ENCODE data around the gene IER5. TPM values are rescaled to one million over a fixed set of nuclear protein-coding genes. Genes with fewer than 3 reads are reported as not detected.

The IER5 gene
- total and polyA plus RNA-seq, 2 of the 13 experiments (the other 11 are each of a cell fraction or from before 2014, with no cell fraction given), result 2.5 to 3.5 TPM

DNA sequence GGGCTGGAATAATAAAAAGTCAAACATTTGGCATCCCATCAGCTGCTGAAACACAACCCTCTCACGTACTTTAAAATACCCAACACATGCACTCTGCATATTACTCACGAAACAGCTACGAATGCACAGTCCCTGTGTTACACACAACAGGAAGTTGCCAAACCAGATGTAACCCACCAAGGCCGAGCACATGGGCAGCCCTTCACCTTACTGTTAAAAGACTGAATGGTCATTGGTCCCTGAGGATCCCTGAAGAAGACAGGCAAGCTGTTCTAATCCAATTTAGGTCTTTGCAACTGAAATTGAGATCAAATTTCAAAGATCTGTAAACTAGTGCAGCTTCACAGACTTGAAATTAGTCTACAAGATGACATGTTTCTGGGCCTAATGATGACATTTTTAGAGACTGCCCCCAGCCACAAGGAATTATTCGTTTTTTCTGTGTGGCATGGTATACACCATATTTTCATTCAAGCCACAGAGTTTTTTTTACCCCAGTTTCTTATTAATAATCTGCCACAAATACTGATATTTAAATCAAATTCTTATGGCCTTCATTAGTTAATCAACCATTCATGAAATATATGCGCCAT lies 25.6 kb upstream of the IER5 start (continued):
- TF ChIP-seq, protein P1, sequence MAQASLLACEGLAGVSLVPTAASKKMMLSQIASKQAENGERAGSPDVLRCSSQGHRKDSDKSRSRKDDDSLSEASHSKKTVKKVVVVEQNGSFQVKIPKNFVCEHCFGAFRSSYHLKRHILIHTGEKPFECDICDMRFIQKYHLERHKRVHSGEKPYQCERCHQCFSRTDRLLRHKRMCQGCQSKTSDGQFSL (CRISPR knock-in tag; IDR thresholded peaks at IDR 0.05), result no peak
- TF ChIP-seq FOXJ3 (CRISPR knock-in tag; IDR thresholded peaks at IDR 0.05; ENCODE audit: borderline replicate concordance) (no peak), PRPF4 (IDR thresholded peaks at IDR 0.05; ENCODE audit: low read depth, low read length, poor library complexity, severe bottlenecking) (no peak)

DNA sequence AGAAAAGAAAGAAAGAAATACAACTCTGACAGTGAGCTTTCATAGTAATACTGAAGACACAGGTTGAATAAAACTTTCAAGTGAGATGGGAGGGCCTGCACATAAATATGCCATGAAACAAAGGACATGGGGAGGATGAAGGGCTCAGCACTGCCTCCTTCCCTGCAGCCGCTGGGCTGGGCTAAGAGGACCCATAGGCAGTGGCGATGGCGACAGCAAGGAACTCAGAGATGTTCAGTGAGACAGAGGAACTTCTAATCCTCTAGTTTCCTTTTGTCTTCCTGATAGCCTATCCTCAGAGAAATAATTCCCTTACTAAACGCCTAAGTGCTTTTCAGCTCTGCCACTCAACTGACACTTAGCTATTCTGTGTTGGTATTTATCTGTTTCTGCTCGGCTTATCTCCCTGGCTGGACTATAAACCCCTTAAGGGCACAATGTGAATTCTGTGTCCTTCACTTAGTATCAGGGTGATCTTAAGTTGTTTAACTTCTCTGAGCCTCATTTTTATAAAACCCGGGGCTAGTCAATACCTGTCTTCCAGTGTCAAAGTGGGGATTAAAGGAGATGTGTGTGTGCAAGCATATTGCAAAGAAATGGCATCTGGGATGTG lies 24.4 kb upstream of the IER5 start:
- Histone ChIP-seq H4K20me1 (ENCODE audit: insufficient read depth, low read length) (no peaks in the 10 kb centered on the region), H3K4me3 (replicated peaks in 1 of 3; ENCODE audit: insufficient read depth in 1 of 3, low read depth in 2 of 3, low read length in 3 of 3) (no peak overlapping the region), H3K9me3 (ENCODE audit: low read length) (no peaks in the 10 kb centered on the region), H3K27me3 (ENCODE audit: control insufficient read depth in 1 of 2, insufficient read depth in 2 of 2, low read length in 2 of 2) (no peaks in the 10 kb centered on the region), H3K79me2 (ENCODE audit: insufficient read depth, low read length) (no peaks in the 10 kb centered on the region), H3K9ac (ENCODE audit: insufficient read depth, low read depth, low read length) (no peak overlapping the region), H3K4me2 (ENCODE audit: low read depth, low read length) (peak overlapping the region; percentile 41), H3K36me3 (replicated peaks in 1 of 2; ENCODE audit: control insufficient read depth in 1 of 2, insufficient read depth in 2 of 2, low read length in 2 of 2) (no peaks in the 10 kb centered on the region), H3K4me1 (ENCODE audit: insufficient read depth, low read length) (peaks cover 18% of the 10 kb centered on the region; the same call in 1 of the 2 replicates), H2AFZ (ENCODE audit: low read length) (no peak overlapping the region), H3K27ac (ENCODE audit: extremely low read length, insufficient read depth, low read length) (no peak overlapping the region)
- no peak for FAIRE-seq
- no TSS peak for BruUV-seq (replicated peaks)
- ATAC-seq, result peak; percentile 68
- intact Hi-C loops (cut with micrococcal nuclease; ENCODE audit: unreplicated experiment) (no loop called here), in situ Hi-C loops (cut with HindIII; ENCODE audit: extremely low pct_ligation_motif_present, low pct_unique_long_range_greater_than_20kb) (no loop called here)
- WGBS (ENCODE audit: low lambda C conversion rate), result 0% methylated on average over 6 of the region's 6 CpGs
- TF ChIP-seq SCMH1 (CRISPR knock-in tag; IDR thresholded peaks at IDR 0.05; ENCODE audit: borderline replicate concordance) (no peak), ZNF775 (CRISPR knock-in tag; IDR thresholded peaks at IDR 0.05; ENCODE audit: borderline replicate concordance) (no peak), ZMYM3 (CRISPR knock-in tag; IDR thresholded peaks at IDR 0.05) (no peak), SNAI1 (CRISPR knock-in tag; IDR thresholded peaks at IDR 0.05; ENCODE audit: borderline replicate concordance) (no peak), ZSCAN20 (CRISPR knock-in tag; IDR thresholded peaks at IDR 0.05; ENCODE audit: borderline replicate concordance) (no peak), SP5 (CRISPR knock-in tag; IDR thresholded peaks at IDR 0.05; ENCODE audit: borderline replicate concordance, low read depth) (no peak), FOXM1 (CRISPR knock-in tag; IDR thresholded peaks at IDR 0.05) (no peak), ZNF230 (CRISPR knock-in tag; IDR thresholded peaks at IDR 0.05) (no peak), STAG1 (CRISPR knock-in tag; IDR thresholded peaks at IDR 0.05) (no peak), SUZ12 (IDR thresholded peaks at IDR 0.05; ENCODE audit: low read depth, low read length) (no peak), ZNF124 (CRISPR knock-in tag; IDR thresholded peaks at IDR 0.05) (no peak)
- TF ChIP-seq, protein P2, sequence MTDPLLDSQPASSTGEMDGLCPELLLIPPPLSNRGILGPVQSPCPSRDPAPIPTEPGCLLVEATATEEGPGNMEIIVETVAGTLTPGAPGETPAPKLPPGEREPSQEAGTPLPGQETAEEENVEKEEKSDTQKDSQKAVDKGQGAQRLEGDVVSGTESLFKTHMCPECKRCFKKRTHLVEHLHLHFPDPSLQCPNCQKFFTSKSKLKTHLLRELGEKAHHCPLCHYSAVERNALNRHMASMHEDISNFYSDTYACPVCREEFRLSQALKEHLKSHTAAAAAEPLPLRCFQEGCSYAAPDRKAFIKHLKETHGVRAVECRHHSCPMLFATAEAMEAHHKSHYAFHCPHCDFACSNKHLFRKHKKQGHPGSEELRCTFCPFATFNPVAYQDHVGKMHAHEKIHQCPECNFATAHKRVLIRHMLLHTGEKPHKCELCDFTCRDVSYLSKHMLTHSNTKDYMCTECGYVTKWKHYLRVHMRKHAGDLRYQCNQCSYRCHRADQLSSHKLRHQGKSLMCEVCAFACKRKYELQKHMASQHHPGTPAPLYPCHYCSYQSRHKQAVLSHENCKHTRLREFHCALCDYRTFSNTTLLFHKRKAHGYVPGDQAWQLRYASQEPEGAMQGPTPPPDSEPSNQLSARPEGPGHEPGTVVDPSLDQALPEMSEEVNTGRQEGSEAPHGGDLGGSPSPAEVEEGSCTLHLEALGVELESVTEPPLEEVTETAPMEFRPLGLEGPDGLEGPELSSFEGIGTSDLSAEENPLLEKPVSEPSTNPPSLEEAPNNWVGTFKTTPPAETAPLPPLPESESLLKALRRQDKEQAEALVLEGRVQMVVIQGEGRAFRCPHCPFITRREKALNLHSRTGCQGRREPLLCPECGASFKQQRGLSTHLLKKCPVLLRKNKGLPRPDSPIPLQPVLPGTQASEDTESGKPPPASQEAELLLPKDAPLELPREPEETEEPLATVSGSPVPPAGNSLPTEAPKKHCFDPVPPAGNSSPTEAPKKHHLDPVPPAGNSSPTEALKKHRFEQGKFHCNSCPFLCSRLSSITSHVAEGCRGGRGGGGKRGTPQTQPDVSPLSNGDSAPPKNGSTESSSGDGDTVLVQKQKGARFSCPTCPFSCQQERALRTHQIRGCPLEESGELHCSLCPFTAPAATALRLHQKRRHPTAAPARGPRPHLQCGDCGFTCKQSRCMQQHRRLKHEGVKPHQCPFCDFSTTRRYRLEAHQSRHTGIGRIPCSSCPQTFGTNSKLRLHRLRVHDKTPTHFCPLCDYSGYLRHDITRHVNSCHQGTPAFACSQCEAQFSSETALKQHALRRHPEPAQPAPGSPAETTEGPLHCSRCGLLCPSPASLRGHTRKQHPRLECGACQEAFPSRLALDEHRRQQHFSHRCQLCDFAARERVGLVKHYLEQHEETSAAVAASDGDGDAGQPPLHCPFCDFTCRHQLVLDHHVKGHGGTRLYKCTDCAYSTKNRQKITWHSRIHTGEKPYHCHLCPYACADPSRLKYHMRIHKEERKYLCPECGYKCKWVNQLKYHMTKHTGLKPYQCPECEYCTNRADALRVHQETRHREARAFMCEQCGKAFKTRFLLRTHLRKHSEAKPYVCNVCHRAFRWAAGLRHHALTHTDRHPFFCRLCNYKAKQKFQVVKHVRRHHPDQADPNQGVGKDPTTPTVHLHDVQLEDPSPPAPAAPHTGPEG (CRISPR knock-in tag; IDR thresholded peaks at IDR 0.05), result no peak
- TF ChIP-seq, protein P3, sequence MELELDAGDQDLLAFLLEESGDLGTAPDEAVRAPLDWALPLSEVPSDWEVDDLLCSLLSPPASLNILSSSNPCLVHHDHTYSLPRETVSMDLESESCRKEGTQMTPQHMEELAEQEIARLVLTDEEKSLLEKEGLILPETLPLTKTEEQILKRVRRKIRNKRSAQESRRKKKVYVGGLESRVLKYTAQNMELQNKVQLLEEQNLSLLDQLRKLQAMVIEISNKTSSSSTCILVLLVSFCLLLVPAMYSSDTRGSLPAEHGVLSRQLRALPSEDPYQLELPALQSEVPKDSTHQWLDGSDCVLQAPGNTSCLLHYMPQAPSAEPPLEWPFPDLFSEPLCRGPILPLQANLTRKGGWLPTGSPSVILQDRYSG (CRISPR knock-in tag; IDR thresholded peaks at IDR 0.05), result no peak
- ChIA-PET POLR2A (interaction anchor here (0.6 kb wide), 1 partner anchor 25 kb away, joined by 3 read pairs; no protein-coding TSS in a partner anchor), CTCF (ENCODE audit: low intra/inter-chr PET ratio, low total read pairs) (no interaction called here)
- no peak for DNase-seq (ENCODE audit: low spot score)
